ENCODE data around the gene CARS1.

DNA sequence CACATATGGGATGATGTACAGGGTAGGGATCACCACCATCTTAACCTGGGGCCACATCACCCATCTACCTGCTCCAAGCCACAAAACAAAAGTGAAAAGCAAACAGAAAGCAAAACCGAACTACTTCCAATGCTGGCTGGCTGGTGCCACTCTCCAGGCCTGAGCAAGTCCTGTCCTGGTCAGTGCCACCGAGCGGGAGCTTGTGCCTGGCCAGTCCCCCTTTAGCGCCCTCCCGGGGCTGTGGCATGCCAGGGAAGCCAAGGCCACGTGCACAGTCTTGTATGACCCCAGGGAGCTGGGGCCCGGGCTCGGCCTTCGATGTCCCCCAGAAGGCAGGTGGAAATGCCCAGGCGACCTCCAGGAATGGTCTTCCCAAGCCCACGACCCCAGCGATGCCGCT is 47.2 kb downstream of the CARS1 start:
- TF ChIP-seq, protein P1, sequence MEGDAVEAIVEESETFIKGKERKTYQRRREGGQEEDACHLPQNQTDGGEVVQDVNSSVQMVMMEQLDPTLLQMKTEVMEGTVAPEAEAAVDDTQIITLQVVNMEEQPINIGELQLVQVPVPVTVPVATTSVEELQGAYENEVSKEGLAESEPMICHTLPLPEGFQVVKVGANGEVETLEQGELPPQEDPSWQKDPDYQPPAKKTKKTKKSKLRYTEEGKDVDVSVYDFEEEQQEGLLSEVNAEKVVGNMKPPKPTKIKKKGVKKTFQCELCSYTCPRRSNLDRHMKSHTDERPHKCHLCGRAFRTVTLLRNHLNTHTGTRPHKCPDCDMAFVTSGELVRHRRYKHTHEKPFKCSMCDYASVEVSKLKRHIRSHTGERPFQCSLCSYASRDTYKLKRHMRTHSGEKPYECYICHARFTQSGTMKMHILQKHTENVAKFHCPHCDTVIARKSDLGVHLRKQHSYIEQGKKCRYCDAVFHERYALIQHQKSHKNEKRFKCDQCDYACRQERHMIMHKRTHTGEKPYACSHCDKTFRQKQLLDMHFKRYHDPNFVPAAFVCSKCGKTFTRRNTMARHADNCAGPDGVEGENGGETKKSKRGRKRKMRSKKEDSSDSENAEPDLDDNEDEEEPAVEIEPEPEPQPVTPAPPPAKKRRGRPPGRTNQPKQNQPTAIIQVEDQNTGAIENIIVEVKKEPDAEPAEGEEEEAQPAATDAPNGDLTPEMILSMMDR (IDR thresholded peaks at IDR 0.05; ENCODE audit: low read depth, low read length, poor library complexity, severe bottlenecking) = no peak
- TF ChIP-seq EZH2phosphoT487 (IDR thresholded peaks at IDR 0.05; ENCODE audit: borderline replicate concordance, low read length) = no peak

Measured in DOHH2 (cell line).